ENCODE data around the gene IDH1. TPM values are rescaled to one million over a fixed set of nuclear protein-coding genes. Genes with fewer than 3 reads are reported as not detected.

Gene IDH1
- total and polyA plus RNA-seq, 10 of the 15 experiments (the other 5 are each of a cell fraction or from before 2014, with no cell fraction given) = 39.0 to 114 (median 55.0) TPM

DNA sequence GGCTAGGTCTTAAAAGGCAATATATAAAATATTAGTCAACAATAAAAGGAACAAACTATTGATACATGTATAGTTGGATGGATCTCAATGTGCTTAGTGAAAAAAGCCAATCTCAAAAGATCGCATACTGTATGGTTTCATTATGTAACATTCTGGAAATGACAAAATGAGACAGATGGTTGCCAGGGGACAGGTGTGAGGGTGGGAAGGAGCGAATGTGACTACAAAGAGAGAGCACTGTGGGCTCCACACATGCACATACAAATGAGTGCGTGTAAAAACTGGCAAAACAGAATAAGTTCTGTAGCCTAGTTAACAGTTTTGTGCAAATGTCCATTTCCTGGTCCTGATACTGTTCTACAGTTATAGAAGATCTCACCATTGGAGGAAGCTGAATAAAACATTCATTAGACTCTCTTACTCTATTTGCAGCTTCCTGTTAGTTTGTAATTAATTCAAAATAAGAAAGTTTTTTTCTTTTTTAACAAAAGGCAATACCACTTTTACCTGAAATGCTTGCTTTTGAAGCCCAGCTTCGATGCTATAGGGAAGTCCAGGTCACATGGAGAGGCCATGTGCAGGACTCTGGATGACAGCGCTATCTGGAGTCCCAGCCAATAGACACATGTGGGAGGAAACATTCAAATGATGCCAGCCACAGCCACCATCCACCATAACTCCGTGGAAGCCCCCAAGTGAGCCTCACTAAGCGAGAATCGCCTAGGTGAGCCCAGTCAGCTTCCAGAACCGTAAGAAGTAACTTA is 44.0 kb downstream of the IDH1 start (continued):
- TF ChIP-seq GABPA (IDR thresholded peaks at IDR 0.05; ENCODE audit: low read depth) = no peak
- TF ChIP-seq BMI1 (IDR thresholded peaks at IDR 0.05; ENCODE audit: borderline replicate concordance) = no peak
- no peak for TF ChIP-seq STAT3 (IDR thresholded peaks at IDR 0.05; ENCODE audit: low read depth, low read length)
- TF ChIP-seq SRF (IDR thresholded peaks at IDR 0.05; ENCODE audit: low read depth in 2 of 2, low read length in 2 of 2) = no peak

DNA sequence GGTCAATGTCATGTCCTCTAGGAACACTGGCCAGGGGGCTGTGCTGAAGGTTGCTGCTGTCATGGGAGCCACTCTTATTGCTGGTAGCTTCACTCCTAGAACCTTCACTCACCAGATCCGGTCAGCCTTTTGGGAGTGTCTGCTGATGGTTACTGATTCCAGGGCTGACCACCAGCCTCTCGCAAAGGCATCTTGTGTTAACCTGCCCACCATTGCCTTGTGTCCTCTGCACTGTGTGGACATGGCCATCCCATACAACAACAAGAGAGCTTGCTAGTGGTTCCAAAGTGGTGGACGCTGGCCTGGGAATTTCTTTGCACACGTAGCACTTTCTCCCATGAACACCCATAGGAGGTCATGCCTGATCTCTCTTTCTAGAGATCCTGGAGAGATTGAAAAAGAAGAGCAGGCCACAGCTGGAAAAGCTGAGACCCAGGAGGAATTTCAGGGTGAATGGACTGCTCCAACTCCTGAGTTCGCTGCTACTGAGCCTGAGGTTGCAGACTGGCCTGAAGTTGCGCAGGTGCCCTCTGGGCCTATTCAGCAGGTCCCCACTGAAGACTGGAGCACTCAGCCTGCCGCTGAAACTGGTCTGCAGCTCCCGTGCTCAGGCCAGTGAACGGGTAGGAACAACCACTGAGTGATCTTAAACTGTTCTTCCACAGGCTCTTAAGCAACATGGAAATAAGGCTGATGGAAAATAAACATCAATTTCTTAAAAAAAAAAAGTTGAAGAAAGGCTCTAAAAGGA is 46.4 kb downstream of the IDH1 start:
- no peak overlapping the region for H3K4me3 ChIP-seq
- intact Hi-C loops (cut with micrococcal nuclease; ENCODE audit: unreplicated experiment) (no loop called here), in situ Hi-C loops (cut with MboI) (no loop called here)
- DNase-seq (ENCODE audit: low read depth, low spot score) (no peak), ATAC-seq (no peak), FAIRE-seq (no peak)
- ChIA-PET RAD21 (ENCODE audit: unreplicated experiment) (no interaction called here), POLR2A (interaction anchor here (0.7 kb wide), 1 partner anchor 133 kb away, joined by 3 read pairs; no protein-coding TSS in a partner anchor), CTCF (no interaction called here), SMC1A (ENCODE audit: uncharacterized antibody, unreplicated experiment) (no interaction called here)
- H3K79me2 ChIP-seq (ENCODE audit: control insufficient read depth, insufficient read depth, low read length) = no peaks in the 10 kb centered on the region
- H3K4me1 ChIP-seq (ENCODE audit: control insufficient read depth, insufficient read depth, low read length) = no peaks in the 10 kb centered on the region
- H3K9ac ChIP-seq (ENCODE audit: control insufficient read depth, insufficient read depth, low read length) = no peak overlapping the region
- no peaks in the 10 kb centered on the region for H3K36me3 ChIP-seq (ENCODE audit: control insufficient read depth in 2 of 2, insufficient read depth in 2 of 2, low read length in 1 of 2)
- no peak overlapping the region for H3K4me2 ChIP-seq (ENCODE audit: control insufficient read depth, insufficient read depth)
- TF ChIP-seq TARDBP (IDR thresholded peaks at IDR 0.05; ENCODE audit: borderline replicate concordance) (no peak), SIN3A (IDR thresholded peaks at IDR 0.05; ENCODE audit: low read depth, low read length) (no peak), KAT2A (conservative IDR thresholded peaks at IDR 0.05; ENCODE audit: control insufficient read depth, low read depth, low read length) (no peak), ZZZ3 (IDR thresholded peaks at IDR 0.05; ENCODE audit: control insufficient read depth, insufficient read length, low read depth) (no peak), MYC (IDR thresholded peaks at IDR 0.05; ENCODE audit: insufficient read depth, insufficient read length, insufficient replicate concordance, low read length, severe bottlenecking) (no peak), CHD1 (IDR thresholded peaks at IDR 0.05; ENCODE audit: low read depth, low read length) (no peak), RUNX3 (IDR thresholded peaks at IDR 0.05; ENCODE audit: low read length) (no peak), IKZF2 (IDR thresholded peaks at IDR 0.05) (no peak), MTA2 (IDR thresholded peaks at IDR 0.05; ENCODE audit: low read depth) (no peak), HDGF (IDR thresholded peaks at IDR 0.05) (no peak)
- TF ChIP-seq, protein P1, sequence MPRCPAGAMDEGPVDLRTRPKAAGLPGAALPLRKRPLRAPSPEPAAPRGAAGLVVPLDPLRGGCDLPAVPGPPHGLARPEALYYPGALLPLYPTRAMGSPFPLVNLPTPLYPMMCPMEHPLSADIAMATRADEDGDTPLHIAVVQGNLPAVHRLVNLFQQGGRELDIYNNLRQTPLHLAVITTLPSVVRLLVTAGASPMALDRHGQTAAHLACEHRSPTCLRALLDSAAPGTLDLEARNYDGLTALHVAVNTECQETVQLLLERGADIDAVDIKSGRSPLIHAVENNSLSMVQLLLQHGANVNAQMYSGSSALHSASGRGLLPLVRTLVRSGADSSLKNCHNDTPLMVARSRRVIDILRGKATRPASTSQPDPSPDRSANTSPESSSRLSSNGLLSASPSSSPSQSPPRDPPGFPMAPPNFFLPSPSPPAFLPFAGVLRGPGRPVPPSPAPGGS (IDR thresholded peaks at IDR 0.05; ENCODE audit: borderline replicate concordance, insufficient read depth, low read depth, low read length, poor library complexity, severe bottlenecking) = no peak
- WGBS (ENCODE audit: insufficient coverage, insufficient replicate concordance, low lambda C conversion rate, missing lambda C conversion rate) = 58% methylated on average over 9 of the region's 9 CpGs
- H3K27me3 ChIP-seq (replicated peaks in 1 of 2; ENCODE audit: control insufficient read depth in 2 of 2, insufficient read depth in 2 of 2, low read length in 1 of 2) = no peaks in the 10 kb centered on the region
- H3K27ac ChIP-seq (ENCODE audit: control insufficient read depth, insufficient read depth) = no peak overlapping the region
- H2AFZ ChIP-seq (ENCODE audit: control insufficient read depth, low read depth, low read length) = no peak overlapping the region
- H4K20me1 ChIP-seq (ENCODE audit: control insufficient read depth, insufficient read depth) = no peaks in the 10 kb centered on the region
- H3K9me3 ChIP-seq (replicated peaks; ENCODE audit: control insufficient read depth, insufficient read depth, low read length) = no peaks in the 10 kb centered on the region
- no TSS peak for BruUV-seq (replicated peaks)
